Measurements from ENCODE around the gene PCMT1.

Gene PCMT1

GRCh38 chr6:149771925-149772324 is 22.4 kb downstream of the PCMT1 start:
- TF ChIP-seq, protein P1, sequence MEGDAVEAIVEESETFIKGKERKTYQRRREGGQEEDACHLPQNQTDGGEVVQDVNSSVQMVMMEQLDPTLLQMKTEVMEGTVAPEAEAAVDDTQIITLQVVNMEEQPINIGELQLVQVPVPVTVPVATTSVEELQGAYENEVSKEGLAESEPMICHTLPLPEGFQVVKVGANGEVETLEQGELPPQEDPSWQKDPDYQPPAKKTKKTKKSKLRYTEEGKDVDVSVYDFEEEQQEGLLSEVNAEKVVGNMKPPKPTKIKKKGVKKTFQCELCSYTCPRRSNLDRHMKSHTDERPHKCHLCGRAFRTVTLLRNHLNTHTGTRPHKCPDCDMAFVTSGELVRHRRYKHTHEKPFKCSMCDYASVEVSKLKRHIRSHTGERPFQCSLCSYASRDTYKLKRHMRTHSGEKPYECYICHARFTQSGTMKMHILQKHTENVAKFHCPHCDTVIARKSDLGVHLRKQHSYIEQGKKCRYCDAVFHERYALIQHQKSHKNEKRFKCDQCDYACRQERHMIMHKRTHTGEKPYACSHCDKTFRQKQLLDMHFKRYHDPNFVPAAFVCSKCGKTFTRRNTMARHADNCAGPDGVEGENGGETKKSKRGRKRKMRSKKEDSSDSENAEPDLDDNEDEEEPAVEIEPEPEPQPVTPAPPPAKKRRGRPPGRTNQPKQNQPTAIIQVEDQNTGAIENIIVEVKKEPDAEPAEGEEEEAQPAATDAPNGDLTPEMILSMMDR (IDR thresholded peaks at IDR 0.05; ENCODE audit: control extremely low read depth, extremely low read depth, low read depth, missing control alignments), result no peak
- no peak for DNase-seq (ENCODE audit: extremely low spot score)
- ChIA-PET POLR2A (no interaction called here), CTCF (no interaction called here)

DNA sequence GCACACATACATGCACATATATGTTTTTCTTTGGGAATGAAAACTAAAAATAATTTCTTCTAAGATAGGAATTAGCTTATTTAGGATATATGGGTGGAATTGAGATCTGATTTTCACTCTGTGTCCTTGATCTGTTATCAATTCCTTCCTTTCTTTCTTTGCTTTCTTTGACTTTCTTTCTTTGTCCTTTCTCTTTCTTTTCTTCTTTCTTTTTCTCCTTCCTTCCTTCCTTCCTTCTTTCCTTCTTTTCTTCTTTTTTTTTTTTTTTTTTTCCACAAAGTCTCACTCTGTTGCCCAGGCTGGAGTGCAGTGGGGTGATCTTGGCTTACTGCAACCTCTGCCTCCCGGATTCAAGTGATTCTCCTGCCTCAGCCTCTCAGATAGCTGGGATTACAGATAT is 28.1 kb downstream of the PCMT1 start:
- DNase-seq (ENCODE audit: extremely low spot score), result no peak
- ChIA-PET POLR2A (no interaction called here), CTCF (no interaction called here)
- TF ChIP-seq, protein P1 (IDR thresholded peaks at IDR 0.05; ENCODE audit: control extremely low read depth, extremely low read depth, low read depth, missing control alignments), result no peak

- TF ChIP-seq, protein P1 (IDR thresholded peaks at IDR 0.05; ENCODE audit: control extremely low read depth, extremely low read depth, low read depth, missing control alignments), result no peak
- POLR2A ChIA-PET, result no interaction called here
Measured at GRCh38 chr6:149779644-149779963, 30.1 kb downstream of the PCMT1 start.

GRCh38 chr6:149781715-149782114 is 32.2 kb downstream of the PCMT1 start:
- TF ChIP-seq, protein P1 (IDR thresholded peaks at IDR 0.05; ENCODE audit: control extremely low read depth, extremely low read depth, low read depth, missing control alignments), result no peak
- POLR2A ChIA-PET, result no interaction called here
- CTCF ChIA-PET, result no interaction called here
- DNase-seq (ENCODE audit: extremely low spot score), result no peak

More at GRCh38 chr6:149779644-149779963, 30.1 kb downstream of the PCMT1 start:
- no peak for DNase-seq (ENCODE audit: extremely low spot score)
- CTCF ChIA-PET, result no interaction called here

DNA sequence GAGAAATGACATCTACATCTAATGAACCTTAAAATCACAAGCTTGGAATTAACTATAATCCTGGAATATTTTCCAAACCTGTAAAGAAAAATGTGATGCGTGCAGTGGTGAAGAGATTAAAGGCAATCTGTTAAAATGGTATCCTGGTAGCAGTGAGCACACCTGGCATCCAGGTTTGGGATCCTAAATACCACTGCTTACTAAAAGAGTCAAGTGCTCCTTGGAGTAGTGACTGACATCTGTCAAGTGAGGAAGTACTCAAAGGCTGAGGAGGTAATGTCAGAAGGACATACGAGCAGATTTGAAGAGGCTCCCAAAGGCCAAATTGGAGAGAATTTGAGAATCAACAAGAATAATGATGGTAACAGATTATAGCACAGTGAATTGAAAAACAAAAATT is 32.8 kb downstream of the PCMT1 start:
- DNase-seq (ENCODE audit: extremely low spot score), result no peak
- POLR2A ChIA-PET, result no interaction called here
- CTCF ChIA-PET, result no interaction called here
- TF ChIP-seq, protein P1 (IDR thresholded peaks at IDR 0.05; ENCODE audit: control extremely low read depth, extremely low read depth, low read depth, missing control alignments), result no peak

- CTCF ChIA-PET, result interaction anchor here (0.6 to 0.8 kb wide), 2 partner anchors 13 to 20 kb away, joined by 3 read pairs; no protein-coding TSS in a partner anchor
- TF ChIP-seq, protein P1 (IDR thresholded peaks at IDR 0.05; ENCODE audit: control extremely low read depth, extremely low read depth, low read depth, missing control alignments), result no peak
- no peak for DNase-seq (ENCODE audit: extremely low spot score)
- POLR2A ChIA-PET, result no interaction called here
Measured at GRCh38 chr6:149783551-149783950, 34.0 kb downstream of the PCMT1 start.

- CTCF ChIA-PET, result interaction anchor here (0.9 kb wide), 1 partner anchor 17 kb away, joined by 3 read pairs; no protein-coding TSS in a partner anchor
- POLR2A ChIA-PET, result no interaction called here
- TF ChIP-seq, protein P1 (IDR thresholded peaks at IDR 0.05; ENCODE audit: control extremely low read depth, extremely low read depth, low read depth, missing control alignments), result no peak
- DNase-seq (ENCODE audit: extremely low spot score), result no peak
Measured at GRCh38 chr6:149806127-149806526, 56.6 kb downstream of the PCMT1 start.
